IMR-90 (cell line): Measurements from ENCODE around the gene CERT1. TPM values are rescaled to one million over a fixed set of nuclear protein-coding genes. Genes with fewer than 3 reads are reported as not detected.

Experiments
- ATAC-seq: fragments of 200-7000 bp; cut with Tn5 transposase; 2 replicates; pipeline ENCODE4 v1.9.1; 2020; ENCODE audit warnings: low read depth, mild to moderate bottlenecking, moderate library complexity
- BruUV-seq: library from RNA; stranded (reverse); fragments of 400-500 nt; replicated peaks from 2 replicates; lab custom pipeline; 2021; lab: Mats Ljungman, UMichigan
- CTCF ChIA-PET: fragments of 300-600 bp; formaldehyde crosslinking; extraction: SDS; loops from one replicate; lab custom pipeline; 2021; ENCODE audit warnings: antibody characterized with exemption; lab: Yijun Ruan, JAX
- POLR2A ChIA-PET: fragments of 300-600 bp; sonication (Branson Sonifier 250); formaldehyde crosslinking; loops from one replicate; lab custom pipeline; 2022; ENCODE audit warnings: antibody characterized with exemption; ENCODE audit not compliant: unreplicated experiment; lab: Charles Lee
- DNase-seq: peaks from one replicate; pipeline ENCODE4 v3.0.0; 2013
- H2AFZ ChIP-seq: replicated peaks from 2 replicates; pipeline ENCODE3; 2013; ENCODE audit warnings: low read length, mild to moderate bottlenecking; ENCODE audit not compliant: poor library complexity
- H2AK5ac ChIP-seq: 2 replicates; pipeline ENCODE4 v1.6.1; 2013; ENCODE audit warnings: low read depth, low read length, inconsistent platforms
- H2AK9ac ChIP-seq: replicated peaks from 2 replicates; pipeline ENCODE3; 2013; ENCODE audit warnings: mild to moderate bottlenecking, low read depth, low read length, moderate library complexity; ENCODE audit not compliant: poor library complexity
- H2BK120ac ChIP-seq: 2 replicates; pipeline ENCODE4 v1.6.1; 2013; ENCODE audit warnings: low read depth, low read length, inconsistent platforms
- H2BK15ac ChIP-seq: 3 replicates; pipeline ENCODE4 v1.6.1; 2013; ENCODE audit warnings: low read depth, low read length, inconsistent platforms
- H2BK20ac ChIP-seq: 2 replicates; pipeline ENCODE4 v1.6.1; 2013; ENCODE audit warnings: low read depth, mild to moderate bottlenecking, inconsistent platforms, low read length, moderate library complexity
- H2BK5ac ChIP-seq: 2 replicates; pipeline ENCODE4 v1.6.1; 2013; ENCODE audit warnings: mild to moderate bottlenecking, low read depth, low read length, inconsistent platforms; ENCODE audit not compliant: poor library complexity, severe bottlenecking
- H3K14ac ChIP-seq: replicated peaks from 2 replicates; pipeline ENCODE4 v1.6.1; 2013; ENCODE audit warnings: low read depth, low read length, inconsistent platforms
- H3K18ac ChIP-seq: 2 replicates; pipeline ENCODE4 v1.6.1; 2013; ENCODE audit warnings: low read depth, low read length, control low read depth
- H3K23ac ChIP-seq: 2 replicates; pipeline ENCODE4 v1.6.1; 2013; ENCODE audit warnings: low read depth, low read length, inconsistent platforms
- H3K27ac ChIP-seq: 2 replicates; pipeline ENCODE4 v1.5.1; 2013; ENCODE audit warnings: mild to moderate bottlenecking, control low read depth, low read length; ENCODE audit not compliant: insufficient read depth
- H3K27me3 ChIP-seq: 2 replicates; pipeline ENCODE4 v1.6.1; 2013; ENCODE audit warnings: low read length; ENCODE audit not compliant: control insufficient read depth, insufficient read depth
- H3K36me3 ChIP-seq: 2 replicates; pipeline ENCODE4 v1.6.1; 2013; ENCODE audit warnings: low read length, mixed read lengths; ENCODE audit not compliant: control insufficient read depth, insufficient read depth
- H3K4ac ChIP-seq: 2 replicates; pipeline ENCODE4 v1.6.1; 2013; ENCODE audit warnings: low read depth, low read length, inconsistent platforms
- H3K4me1 ChIP-seq: 2 replicates; pipeline ENCODE4 v1.6.1; 2013; ENCODE audit warnings: low read length, mixed read lengths; ENCODE audit not compliant: control insufficient read depth, insufficient read depth
- H3K4me2 ChIP-seq: 2 replicates; pipeline ENCODE4 v1.6.1; 2013; ENCODE audit warnings: low read depth, mild to moderate bottlenecking, control low read depth, low read length, moderate library complexity
- H3K4me3 ChIP-seq: 2 replicates; pipeline ENCODE4 v1.5.1; 2013; ENCODE audit warnings: low read depth, mild to moderate bottlenecking, control low read depth, low read length, moderate library complexity; ENCODE audit not compliant: insufficient read depth
- H3K56ac ChIP-seq: 2 replicates; pipeline ENCODE4 v1.6.1; 2013; ENCODE audit warnings: low read length, inconsistent platforms; ENCODE audit not compliant: insufficient read depth; ENCODE audit errors: extremely low read depth
- H3K79me1 ChIP-seq, 2 experiments: 2 replicates each; pipeline ENCODE4 v1.6.1; 2013; ENCODE audit warnings: low read length in 2 of 2, inconsistent platforms in 1 of 2, low read depth in 1 of 2
- H3K9ac ChIP-seq: 2 replicates; pipeline ENCODE4 v1.6.1; 2013; ENCODE audit warnings: low read depth, low read length, control low read depth
- H3K9me1 ChIP-seq: 2 replicates; pipeline ENCODE4 v1.6.1; 2013; ENCODE audit warnings: low read length, inconsistent platforms; ENCODE audit not compliant: insufficient read depth
- H3K9me3 ChIP-seq: 2 replicates; pipeline ENCODE4 v1.6.1; 2013; ENCODE audit warnings: low read length; ENCODE audit not compliant: control insufficient read depth, insufficient read depth
- H4K20me1 ChIP-seq: 2 replicates; pipeline ENCODE4 v1.6.1; 2013; ENCODE audit warnings: low read length, inconsistent platforms; ENCODE audit not compliant: insufficient read depth
- H4K5ac ChIP-seq: 2 replicates; pipeline ENCODE4 v1.6.1; 2013; ENCODE audit warnings: mild to moderate bottlenecking, low read depth, low read length, control low read depth
- H4K8ac ChIP-seq, 2 experiments: 2 replicates each; pipeline ENCODE4 v1.6.1; 2013; ENCODE audit warnings: low read depth in 2 of 2, low read length in 2 of 2, control low read depth in 1 of 2, inconsistent platforms in 1 of 2
- H4K91ac ChIP-seq: 2 replicates; pipeline ENCODE4 v1.6.1; 2013; ENCODE audit warnings: low read depth, low read length, inconsistent platforms; ENCODE audit not compliant: insufficient read depth
- BHLHE40 ChIP-seq: fragments of 150-350 bp; IDR thresholded peaks from 2 replicates; pipeline ENCODE4 v1.6.1; 2016; ENCODE audit warnings: mild to moderate bottlenecking, low read depth, low read length
- CEBPB ChIP-seq: IDR thresholded peaks from 2 replicates; pipeline ENCODE4 v1.6.1; 2012; ENCODE audit warnings: low read depth, low read length, improper control_type of control experiment
- CHD1 ChIP-seq: IDR thresholded peaks from 2 replicates; pipeline ENCODE4 v1.6.1; 2012; ENCODE audit warnings: low read depth, low read length, improper control_type of control experiment
- FOS ChIP-seq: fragments of 150-350 bp; IDR thresholded peaks from 2 replicates; pipeline ENCODE4 v1.6.1; 2016; ENCODE audit warnings: low read depth, low read length
- MAFK ChIP-seq: IDR thresholded peaks from 2 replicates; pipeline ENCODE4 v1.6.1; 2012; ENCODE audit warnings: low read depth, low read length, improper control_type of control experiment
- MAZ ChIP-seq: IDR thresholded peaks from 2 replicates; pipeline ENCODE4 v1.6.1; 2012; ENCODE audit warnings: low read depth, mild to moderate bottlenecking, low read length, improper control_type of control experiment, moderate library complexity, borderline replicate concordance
- MXI1 ChIP-seq: IDR thresholded peaks from 2 replicates; pipeline ENCODE4 v1.6.1; 2012; ENCODE audit warnings: low read depth, mild to moderate bottlenecking, low read length, moderate library complexity, borderline replicate concordance
- NFE2L2 ChIP-seq: fragments of 150-350 bp; IDR thresholded peaks from 2 replicates; pipeline ENCODE4 v1.6.1; 2016; ENCODE audit warnings: low read depth, mild to moderate bottlenecking, low read length
- POLR2A ChIP-seq: IDR thresholded peaks from 2 replicates; pipeline ENCODE4 v1.6.1; 2012; ENCODE audit warnings: mild to moderate bottlenecking, low read depth, low read length
- RAD21 ChIP-seq: IDR thresholded peaks from 2 replicates; pipeline ENCODE4 v1.6.1; 2012; ENCODE audit warnings: low read length, improper control_type of control experiment
- RCOR1 ChIP-seq: IDR thresholded peaks from 2 replicates; pipeline ENCODE4 v1.6.1; 2012; ENCODE audit warnings: mild to moderate bottlenecking, low read length, improper control_type of control experiment; ENCODE audit not compliant: insufficient replicate concordance
- RFX5 ChIP-seq: IDR thresholded peaks from 2 replicates; pipeline ENCODE4 v1.8.0; 2012; ENCODE audit warnings: low read depth, mild to moderate bottlenecking, low read length, moderate library complexity
- SMC3 ChIP-seq: fragments of 150-350 bp; IDR thresholded peaks from 2 replicates; pipeline ENCODE4 v1.6.1; 2016; ENCODE audit warnings: low read depth, mild to moderate bottlenecking, antibody characterized with exemption, low read length, moderate library complexity
- WGBS, 2 experiments: methylation state at CpG; one replicate each; pipeline versions ENCODE4 v1.1.5 to v1.1.7; 2013; ENCODE audit warnings: missing lambda C conversion rate in 2 of 2; ENCODE audit not compliant: insufficient read length in 1 of 2; ENCODE audit errors: extremely low coverage in 2 of 2; 5-methylcytosine and 5-hydroxymethylcytosine counted together
- dilution Hi-C: fragments of 300-500 bp; cut with HindIII; formaldehyde crosslinking; loops from one replicate; pipeline ENCODE4 v1.14.3; 2018; ENCODE audit warnings: low sequenced_read_pairs; ENCODE audit not compliant: unreplicated experiment
- in situ Hi-C: fragments of 300-500 bp; cut with MboI; formaldehyde crosslinking; loops from 3 replicates; pipeline ENCODE4 v1.14.3; 2019; ENCODE audit warnings: low sequenced_read_pairs, inconsistent platforms, mixed read lengths
- intact Hi-C: fragments of 100-400 bp; cut with micrococcal nuclease; formaldehyde crosslinking; loops from 2 replicates; pipeline ENCODE4 v1.10.0; 2022
- polyA plus RNA-seq, 3 experiments: library from polyadenylated mRNA; depleted of rRNA; stranded (reverse); fragments of >200 nt; gene quantifications; 2 replicates each; pipeline ENCODE4 v1.2.3, GENCODE V29; 2012; ENCODE audit warnings: low replicate concordance in 1 of 3
- total RNA-seq: library from RNA; depleted of rRNA; stranded (reverse); fragments of >200 nt; gene quantifications from 2 replicates; pipeline ENCODE4 v1.2.3, GENCODE V29; 2012
- TF ChIP-seq, protein P1 (sequence below): fragments of 150-350 bp; IDR thresholded peaks from 2 replicates; pipeline ENCODE4 v1.6.1; 2017; ENCODE audit warnings: mild to moderate bottlenecking, antibody characterized with exemption, low read length, low read depth
- TF ChIP-seq, protein P2 (sequence below): conservative IDR thresholded peaks from 2 replicates; pipeline ENCODE4 v1.5.1; 2012; ENCODE audit warnings: mild to moderate bottlenecking, low read depth, low read length, improper control_type of control experiment
- TF ChIP-seq, protein P3 (sequence below): fragments of 150-350 bp; IDR thresholded peaks from 2 replicates; pipeline ENCODE4 v1.6.1; 2016; ENCODE audit warnings: low read depth, mild to moderate bottlenecking, low read length, moderate library complexity, borderline replicate concordance

CERT1 gene
- total and polyA plus RNA-seq, 2 of the 4 experiments (the other 2 are of a cell fraction): 7.2 TPM

DNA sequence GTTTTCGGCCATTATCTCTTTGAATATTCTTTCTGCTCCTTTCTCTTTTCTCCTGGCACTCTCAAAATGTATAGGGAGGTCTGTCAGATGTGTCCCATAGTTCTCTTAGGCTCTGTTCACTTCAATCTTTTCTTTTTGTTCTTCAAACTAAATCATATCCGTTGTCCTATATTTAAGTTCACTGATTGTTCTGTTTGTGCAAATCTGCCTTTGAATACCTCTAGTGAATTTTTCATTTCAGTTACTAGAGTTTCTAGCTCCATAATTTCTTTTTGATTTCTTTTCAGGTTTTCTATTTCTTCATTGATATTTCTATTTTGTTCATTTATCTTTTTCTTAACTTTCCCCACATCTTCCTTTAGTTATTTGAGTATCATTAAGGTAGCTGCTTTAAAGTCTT lies 65.4 kb downstream of the CERT1 start:
- peaks cover 2% of the 10 kb centered on the region; the same call in 1 of the 2 replicates for H3K36me3 ChIP-seq
- DNase-seq (no peak), ATAC-seq (no peak)
- no peak overlapping the region for H3K27ac ChIP-seq
- peaks cover 8% of the 10 kb centered on the region for H3K9me3 ChIP-seq
- in situ Hi-C loops: no loop called here
- H3K79me1 ChIP-seq: peaks cover 8 to 11% of the 10 kb centered on the region in 2 experiments; a peak in 2 of 4 replicates
- H3K9ac ChIP-seq: no peak overlapping the region
- no peak overlapping the region for H3K4ac ChIP-seq
- H3K4me3 ChIP-seq: no peak overlapping the region
- no peaks in the 10 kb centered on the region for H4K20me1 ChIP-seq
- no peak overlapping the region for H3K18ac ChIP-seq
- H3K23ac ChIP-seq: no peak overlapping the region
- no peak overlapping the region for H3K56ac ChIP-seq
- H2BK20ac ChIP-seq: no peak overlapping the region
- H2BK15ac ChIP-seq: no peak overlapping the region
- dilution Hi-C loops: no loop called here
- ChIA-PET POLR2A (no interaction called here), CTCF (no interaction called here)
- H3K4me2 ChIP-seq: no peak overlapping the region
- TF ChIP-seq, protein P1, sequence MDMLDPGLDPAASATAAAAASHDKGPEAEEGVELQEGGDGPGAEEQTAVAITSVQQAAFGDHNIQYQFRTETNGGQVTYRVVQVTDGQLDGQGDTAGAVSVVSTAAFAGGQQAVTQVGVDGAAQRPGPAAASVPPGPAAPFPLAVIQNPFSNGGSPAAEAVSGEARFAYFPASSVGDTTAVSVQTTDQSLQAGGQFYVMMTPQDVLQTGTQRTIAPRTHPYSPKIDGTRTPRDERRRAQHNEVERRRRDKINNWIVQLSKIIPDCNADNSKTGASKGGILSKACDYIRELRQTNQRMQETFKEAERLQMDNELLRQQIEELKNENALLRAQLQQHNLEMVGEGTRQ: no peak
- TF ChIP-seq BHLHE40 (no peak), MXI1 (no peak), RFX5 (no peak), FOS (no peak), CHD1 (no peak), NFE2L2 (no peak), MAZ (no peak), POLR2A (no peak), RCOR1 (no peak), RAD21 (no peak), CEBPB (no peak), SMC3 (no peak), MAFK (no peak)
- TF ChIP-seq, protein P2, sequence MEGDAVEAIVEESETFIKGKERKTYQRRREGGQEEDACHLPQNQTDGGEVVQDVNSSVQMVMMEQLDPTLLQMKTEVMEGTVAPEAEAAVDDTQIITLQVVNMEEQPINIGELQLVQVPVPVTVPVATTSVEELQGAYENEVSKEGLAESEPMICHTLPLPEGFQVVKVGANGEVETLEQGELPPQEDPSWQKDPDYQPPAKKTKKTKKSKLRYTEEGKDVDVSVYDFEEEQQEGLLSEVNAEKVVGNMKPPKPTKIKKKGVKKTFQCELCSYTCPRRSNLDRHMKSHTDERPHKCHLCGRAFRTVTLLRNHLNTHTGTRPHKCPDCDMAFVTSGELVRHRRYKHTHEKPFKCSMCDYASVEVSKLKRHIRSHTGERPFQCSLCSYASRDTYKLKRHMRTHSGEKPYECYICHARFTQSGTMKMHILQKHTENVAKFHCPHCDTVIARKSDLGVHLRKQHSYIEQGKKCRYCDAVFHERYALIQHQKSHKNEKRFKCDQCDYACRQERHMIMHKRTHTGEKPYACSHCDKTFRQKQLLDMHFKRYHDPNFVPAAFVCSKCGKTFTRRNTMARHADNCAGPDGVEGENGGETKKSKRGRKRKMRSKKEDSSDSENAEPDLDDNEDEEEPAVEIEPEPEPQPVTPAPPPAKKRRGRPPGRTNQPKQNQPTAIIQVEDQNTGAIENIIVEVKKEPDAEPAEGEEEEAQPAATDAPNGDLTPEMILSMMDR: no peak
- TF ChIP-seq, protein P3, sequence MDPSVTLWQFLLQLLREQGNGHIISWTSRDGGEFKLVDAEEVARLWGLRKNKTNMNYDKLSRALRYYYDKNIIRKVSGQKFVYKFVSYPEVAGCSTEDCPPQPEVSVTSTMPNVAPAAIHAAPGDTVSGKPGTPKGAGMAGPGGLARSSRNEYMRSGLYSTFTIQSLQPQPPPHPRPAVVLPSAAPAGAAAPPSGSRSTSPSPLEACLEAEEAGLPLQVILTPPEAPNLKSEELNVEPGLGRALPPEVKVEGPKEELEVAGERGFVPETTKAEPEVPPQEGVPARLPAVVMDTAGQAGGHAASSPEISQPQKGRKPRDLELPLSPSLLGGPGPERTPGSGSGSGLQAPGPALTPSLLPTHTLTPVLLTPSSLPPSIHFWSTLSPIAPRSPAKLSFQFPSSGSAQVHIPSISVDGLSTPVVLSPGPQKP: no peak
- no peak overlapping the region for H2BK120ac ChIP-seq
- H2AK9ac ChIP-seq: no peak overlapping the region
- no peak overlapping the region for H2AK5ac ChIP-seq
- H3K9me1 ChIP-seq: no peaks in the 10 kb centered on the region
- H4K91ac ChIP-seq: no peak overlapping the region
- H3K4me1 ChIP-seq: no peaks in the 10 kb centered on the region
- no TSS peak for BruUV-seq
- WGBS, 2 experiments: no CpG with 5 or more reads among the region's 2 CpGs
- intact Hi-C loops: no loop called here
- H2BK5ac ChIP-seq: no peak overlapping the region
- H3K14ac ChIP-seq: no peak overlapping the region
- H4K5ac ChIP-seq: no peak overlapping the region
- no peak overlapping the region for H2AFZ ChIP-seq
- H3K27me3 ChIP-seq: no peaks in the 10 kb centered on the region
- no peak overlapping the region for H4K8ac ChIP-seq
